NOMO-1 (cell line): ENCODE measurements around the gene FAM76B.
"Not testable (repeated sequence)": the region's sequence is repeated elsewhere in the genome, so short reads cannot be mapped to it uniquely, and the experiment has no call there.

Source experiments
- DNase-seq, 2 experiments: peaks; one replicate each; lab custom pipeline; 2025; ENCODE audit not compliant: unreplicated experiment in 2 of 2; lab: John Stamatoyannopoulos, UW

The FAM76B gene

GRCh38 chr11:95789506-95790122 is at the start of gene FAM76B:
FAM76B (minus strand) TSS chr11:95789782; CDS start chr11:95789478, 304 bp downstream.
- DNase-seq, result peak; percentile 98 to 99

DNA sequence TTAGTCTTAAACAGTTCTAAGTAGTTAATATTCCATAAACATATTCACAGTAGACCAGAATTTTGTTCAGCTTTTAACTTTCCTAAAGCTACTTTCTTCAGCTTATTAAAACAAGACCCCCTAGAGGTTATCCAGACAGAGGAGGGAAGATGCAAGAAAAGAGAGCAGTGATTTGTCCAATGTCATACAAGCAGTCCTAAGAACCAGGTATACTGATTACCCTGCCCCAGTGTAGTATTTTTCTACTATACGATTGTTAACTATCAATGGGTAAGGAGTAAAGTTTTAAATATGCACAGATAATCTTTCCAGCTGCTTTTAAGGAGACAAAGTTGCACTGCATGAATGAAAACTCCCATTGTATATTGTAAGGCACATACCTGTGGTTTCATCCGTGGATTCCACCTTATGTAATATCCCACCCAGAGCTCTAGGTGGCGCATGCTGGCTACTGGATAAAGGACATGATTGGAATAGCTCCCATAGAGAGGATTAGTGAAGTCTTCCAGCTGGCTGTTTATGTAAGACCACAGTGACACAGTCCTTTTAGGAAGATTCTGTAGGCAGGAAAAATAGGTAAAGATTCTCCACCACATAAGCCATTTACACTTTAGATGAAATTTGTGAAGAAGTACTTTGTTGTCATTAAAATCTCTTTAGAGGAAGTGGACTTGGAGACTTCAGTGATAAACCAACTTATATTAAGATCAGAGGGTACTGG is 46.3 kb upstream of the FAM76B start:
- DNase-seq, result peak in 1 of 2 experiments; percentile 44

DNA sequence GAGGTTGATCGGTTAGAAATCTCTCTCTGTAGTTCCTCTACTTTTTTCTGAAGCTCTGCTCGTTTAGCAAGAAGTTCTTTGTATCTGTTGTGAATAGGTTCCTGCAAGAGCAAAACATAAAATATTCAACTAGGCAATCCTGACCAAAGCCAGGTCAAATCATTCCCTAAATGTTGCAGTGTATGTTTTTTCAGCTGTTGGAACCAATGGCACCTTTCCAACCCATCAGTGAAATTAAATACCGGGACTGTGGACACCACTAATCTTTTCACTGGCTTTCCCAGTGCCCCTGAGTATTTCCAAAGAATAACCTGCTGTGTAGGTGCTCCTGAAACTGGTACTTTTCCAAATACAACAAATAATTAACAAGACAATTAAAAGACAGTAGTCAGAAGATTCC is 45.8 kb upstream of the FAM76B start:
- DNase-seq, result no peak

DNA sequence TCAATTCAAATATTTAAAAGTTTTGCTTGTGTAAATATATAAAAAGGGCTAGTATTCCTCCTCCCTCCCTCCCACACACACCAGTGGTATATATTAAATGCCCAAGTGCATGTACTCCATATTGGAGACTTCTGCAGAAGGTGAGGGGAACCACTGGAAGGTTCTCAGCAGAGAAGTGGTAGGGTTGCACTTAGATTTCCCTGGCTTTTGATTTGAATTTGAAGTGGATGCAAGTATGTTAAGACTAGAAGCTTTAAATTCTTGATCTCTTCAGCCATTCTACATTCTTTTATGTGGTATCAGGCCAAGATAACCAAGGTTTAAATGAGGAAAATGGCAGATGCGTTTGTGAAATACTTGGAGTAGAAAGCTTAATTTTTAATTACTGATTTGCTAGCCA is 43.8 kb upstream of the FAM76B start:
- DNase-seq, result no peak

GRCh38 chr11:95832763-95833162 is 43.2 kb upstream of the FAM76B start:
- DNase-seq, result no peak

DNA sequence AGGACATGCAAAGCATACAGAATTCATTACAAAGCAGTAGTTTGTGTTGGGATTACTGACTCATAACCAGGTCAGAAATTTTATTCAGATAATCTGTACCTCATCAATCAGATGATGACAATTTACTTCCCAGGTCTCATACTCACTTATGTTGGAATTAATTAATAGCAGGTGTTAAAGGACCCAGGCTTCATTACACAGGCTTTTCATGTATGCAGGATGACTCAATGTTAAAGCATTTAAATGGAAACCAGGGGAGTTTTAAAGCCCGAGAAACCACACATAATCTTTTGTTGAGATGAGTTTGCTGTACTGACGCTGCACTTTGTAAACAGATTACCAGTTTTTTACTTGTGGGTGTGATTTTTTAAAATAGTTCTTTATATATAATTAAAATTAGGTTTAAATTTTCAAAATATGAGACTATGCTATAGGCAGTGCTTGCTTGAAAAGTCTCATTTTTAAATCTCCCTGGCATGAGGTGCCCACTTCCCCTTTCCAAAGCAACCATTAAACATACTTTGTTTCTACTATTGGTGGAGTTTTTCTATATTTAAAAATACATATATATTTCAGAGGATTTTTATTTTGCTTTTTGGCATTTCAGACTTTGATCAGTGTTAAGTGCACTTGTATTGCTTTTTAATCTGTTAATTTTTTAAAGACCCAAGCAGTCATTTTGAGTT is 41.8 kb upstream of the FAM76B start:
- DNase-seq, result no peak

- DNase-seq, result no peak
These were observed 40.1 kb upstream of the FAM76B start for GRCh38 chr11:95829580-95830259.

DNA sequence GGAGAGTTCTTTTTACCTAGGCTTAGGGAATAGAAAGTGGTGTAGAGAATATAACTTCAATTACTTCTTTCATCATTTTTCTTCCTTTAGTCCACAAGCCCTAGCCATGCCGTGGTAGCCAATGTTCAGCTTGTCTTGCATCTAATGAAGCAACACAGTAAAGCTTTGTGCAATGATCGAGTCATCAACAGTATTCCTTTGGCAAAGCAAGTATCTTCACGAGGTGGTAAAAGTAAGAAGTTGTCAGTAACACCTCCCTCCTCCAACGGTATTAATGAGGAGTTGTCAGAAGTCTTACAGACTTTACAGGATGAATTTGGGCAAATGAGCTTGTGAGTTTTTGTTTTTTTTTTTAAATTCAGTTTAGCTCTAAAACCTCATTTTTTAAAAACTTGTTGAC is 38.1 kb upstream of the FAM76B start:
- DNase-seq, result peak in 1 of 2 experiments; percentile 15

GRCh38 chr11:95821640-95822039 is 32.1 kb upstream of the FAM76B start:
- no peak for DNase-seq

- DNase-seq, result no peak
These were observed 26.5 kb upstream of the FAM76B start for GRCh38 chr11:95816037-95816436.

- DNase-seq, result not testable (repeated sequence)
These were observed 21.5 kb upstream of the FAM76B start for GRCh38 chr11:95811052-95811451.

DNA sequence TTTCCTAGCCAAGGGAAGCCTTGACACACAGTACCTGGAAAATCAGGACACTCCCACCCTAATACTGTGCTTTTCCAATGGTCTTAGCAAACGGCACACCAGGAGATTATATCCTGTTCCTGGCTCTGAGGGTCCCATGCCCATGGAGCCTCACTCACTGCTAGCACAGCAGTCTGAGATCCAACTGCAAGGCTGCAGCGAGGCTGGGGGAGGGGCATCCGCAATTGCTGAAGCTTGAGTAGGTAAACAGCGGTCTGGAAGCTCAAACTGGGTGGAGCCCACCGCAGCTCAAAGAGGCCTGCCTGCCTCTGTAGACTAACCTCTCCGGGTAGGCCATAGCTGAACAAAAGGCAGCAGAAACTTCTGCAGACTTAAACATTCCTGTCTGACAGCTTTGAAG is 16.9 kb upstream of the FAM76B start:
- DNase-seq, result not testable (repeated sequence)

- DNase-seq, result no peak
These were observed 16.3 kb upstream of the FAM76B start for GRCh38 chr11:95805869-95806268.

- no peak for DNase-seq
These were observed 14.4 kb upstream of the FAM76B start for GRCh38 chr11:95803973-95804372.

GRCh38 chr11:95802806-95803205 is 13.2 kb upstream of the FAM76B start:
- no peak for DNase-seq

DNA sequence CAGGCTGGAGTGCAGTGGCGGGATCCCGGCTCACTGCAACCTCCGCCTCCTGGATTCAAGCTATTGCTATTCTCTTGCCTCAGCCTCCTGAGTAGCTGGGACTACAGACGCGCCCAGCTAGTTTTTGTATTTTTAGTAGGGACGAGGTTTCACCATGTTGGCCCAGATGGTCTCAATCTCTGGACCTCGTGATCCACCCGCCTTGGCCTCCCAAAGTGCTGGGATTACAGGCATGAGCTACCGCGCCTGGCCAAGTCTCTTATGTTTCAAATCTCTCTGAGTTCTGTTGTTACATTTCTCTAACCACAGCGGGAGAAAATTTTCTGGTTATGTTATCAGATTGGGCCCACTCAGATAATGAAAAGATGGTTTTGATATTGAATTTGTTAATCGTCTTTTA is 10.9 kb upstream of the FAM76B start:
- DNase-seq, result no peak

- DNase-seq, result no peak
These were observed 10.0 kb upstream of the FAM76B start for GRCh38 chr11:95799546-95799945.

DNA sequence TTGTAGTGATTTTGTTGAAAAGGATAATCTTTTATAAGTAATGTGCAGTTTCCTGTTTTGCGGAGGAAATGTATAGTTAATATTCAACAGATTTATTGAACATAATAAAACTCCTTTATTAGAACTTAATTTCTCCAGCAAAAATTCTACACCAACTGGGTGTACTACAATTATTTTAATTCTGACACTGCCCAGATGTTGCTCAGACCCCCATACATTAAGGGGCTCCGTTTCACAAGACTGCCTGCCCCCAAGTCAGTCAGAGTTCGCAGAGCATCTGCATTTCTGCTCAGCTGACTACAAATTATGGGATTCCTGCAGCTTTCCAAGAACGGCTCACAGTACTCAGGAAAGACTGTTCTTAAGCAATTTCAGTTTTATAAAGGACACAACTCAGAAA is 6.9 kb upstream of the FAM76B start:
- DNase-seq, result no peak

GRCh38 chr11:95795627-95796295 is 6.2 kb upstream of the FAM76B start:
- DNase-seq, result no peak

DNA sequence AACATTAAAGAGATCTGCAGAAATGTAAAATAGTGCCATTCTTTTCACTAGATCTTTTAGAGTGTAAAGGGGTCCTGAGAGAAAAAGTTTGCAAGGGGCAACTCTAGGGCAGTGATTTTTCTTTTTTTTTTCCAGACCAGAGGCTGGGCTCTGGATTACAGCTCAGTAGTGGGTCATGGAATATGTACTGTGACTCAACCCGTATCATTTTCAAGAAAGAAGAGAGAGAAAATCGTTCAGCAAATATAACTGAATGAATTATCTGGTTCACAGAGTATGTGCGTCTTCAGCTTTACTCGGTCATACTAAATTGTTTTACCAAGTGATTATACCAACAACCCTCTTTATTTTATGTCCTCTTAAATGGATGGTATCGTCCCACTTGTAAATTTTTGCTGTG is 4.5 kb upstream of the FAM76B start:
- DNase-seq, result no peak

DNA sequence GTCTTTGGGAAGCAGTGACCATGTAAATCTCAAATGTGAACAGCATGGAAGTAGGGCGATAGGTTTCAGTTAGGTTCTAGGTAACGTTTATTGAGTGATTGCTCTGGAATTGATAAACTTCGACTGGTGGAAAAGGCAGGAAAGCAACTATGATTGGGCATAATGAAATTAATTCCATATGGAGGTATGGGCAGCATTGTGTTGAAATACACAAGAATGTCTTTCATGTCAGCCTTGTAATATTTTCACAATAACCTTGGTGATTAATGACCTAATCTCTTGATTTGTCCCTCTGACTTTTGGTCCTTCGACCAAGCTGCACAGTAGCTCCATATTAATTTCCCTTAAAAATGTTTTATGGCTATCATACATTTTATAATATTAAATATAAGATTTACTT is 3.5 kb upstream of the FAM76B start:
- no peak for DNase-seq
